GM12878 (cell line): ENCODE results near the gene EYA4. TPM values are rescaled to one million over a fixed set of nuclear protein-coding genes. Genes with fewer than 3 reads are reported as not detected.

Source experiments
- ATAC-seq: fragments of 200-7000 bp; cut with Tn5 transposase; 3 replicates; pipeline ENCODE4 v1.9.1; 2020; ENCODE audit warnings: mild to moderate bottlenecking, moderate library complexity
- BruUV-seq: library from RNA; stranded (reverse); fragments of 400-500 nt; replicated peaks from 2 replicates; lab custom pipeline; 2021; lab: Mats Ljungman, UMichigan
- CTCF ChIA-PET: fragments of 300-600 bp; sonication (Branson Sonifier 250); formaldehyde crosslinking; extraction: SDS; loops from one replicate; lab custom pipeline; 2021; ENCODE audit warnings: inconsistent platforms; lab: Yijun Ruan, JAX
- POLR2A ChIA-PET: fragments of 350-600 bp; formaldehyde crosslinking; extraction: SDS; loops from one replicate; lab custom pipeline; 2021; ENCODE audit warnings: inconsistent platforms; lab: Charles Lee
- RAD21 ChIA-PET: fragments of 300-600 bp; sonication (Branson Sonifier 250); formaldehyde crosslinking; loops from one replicate; lab custom pipeline; 2023; ENCODE audit warnings: antibody characterized with exemption; ENCODE audit not compliant: unreplicated experiment; lab: Charles Lee
- SMC1A ChIA-PET: fragments of 300-600 bp; sonication (Branson Sonifier 250); formaldehyde crosslinking; loops from one replicate; lab custom pipeline; 2023; ENCODE audit not compliant: unreplicated experiment, uncharacterized antibody; lab: Charles Lee
- DNase-seq: peaks from one replicate; pipeline ENCODE4 v3.0.0-alpha.2; 2011; ENCODE audit warnings: low read depth, low spot score
- FAIRE-seq: peaks from 3 replicates; lab custom pipeline; 2011; peaks lifted over from hg19 to GRCh38; lab: Jason Lieb, UNC
- H2AFZ ChIP-seq: 2 replicates; pipeline ENCODE4 v1.6.0; 2011; ENCODE audit warnings: low read depth, low read length, control low read depth; ENCODE audit not compliant: control insufficient read depth
- H3K27ac ChIP-seq: 2 replicates; pipeline ENCODE4 v1.5.1; 2011; ENCODE audit warnings: control low read depth; ENCODE audit not compliant: control insufficient read depth, insufficient read depth
- H3K27me3 ChIP-seq, 2 experiments: replicated peaks in 1 of 2; 2 replicates each; pipeline versions ENCODE4 v1.6.0 to v1.6.1; 2011; ENCODE audit warnings: low read length in 1 of 2; ENCODE audit not compliant: control insufficient read depth in 2 of 2, insufficient read depth in 2 of 2
- H3K36me3 ChIP-seq, 2 experiments: 2 replicates each; pipeline ENCODE4 v1.5.1; 2011; ENCODE audit warnings: low read length in 1 of 2; ENCODE audit not compliant: control insufficient read depth in 2 of 2, insufficient read depth in 2 of 2
- H3K4me1 ChIP-seq: 2 replicates; pipeline ENCODE4 v1.6.1; 2011; ENCODE audit warnings: mild to moderate bottlenecking, low read length, moderate library complexity, mixed read lengths; ENCODE audit not compliant: control insufficient read depth, insufficient read depth
- H3K4me2 ChIP-seq: 2 replicates; pipeline ENCODE4 v1.6.0; 2011; ENCODE audit warnings: control low read depth; ENCODE audit not compliant: control insufficient read depth, insufficient read depth
- H3K4me3 ChIP-seq: fragments of 200-600 bp; sonication (generic); 2 replicates; pipeline ENCODE4 v1.5.1; 2016
- H3K79me2 ChIP-seq: 2 replicates; pipeline ENCODE4 v1.6.0; 2011; ENCODE audit warnings: low read length; ENCODE audit not compliant: control insufficient read depth, insufficient read depth
- H3K9ac ChIP-seq: 2 replicates; pipeline ENCODE4 v1.8.0; 2011; ENCODE audit warnings: low read length, control low read depth, mixed read lengths; ENCODE audit not compliant: control insufficient read depth, insufficient read depth
- H3K9me3 ChIP-seq: replicated peaks from 3 replicates; pipeline ENCODE4 v1.5.1; 2011; ENCODE audit warnings: mild to moderate bottlenecking, low read length; ENCODE audit not compliant: control insufficient read depth, insufficient read depth
- H4K20me1 ChIP-seq: 2 replicates; pipeline ENCODE4 v1.6.0; 2011; ENCODE audit not compliant: control insufficient read depth, insufficient read depth
- IRF4 ChIP-seq: IDR thresholded peaks from 2 replicates; pipeline ENCODE4 v1.6.1; 2011; ENCODE audit warnings: low read depth, low read length
- JUNB ChIP-seq: IDR thresholded peaks from 2 replicates; pipeline ENCODE4 v1.6.1; 2016; ENCODE audit warnings: antibody characterized with exemption, mild to moderate bottlenecking
- POU2F2 ChIP-seq: IDR thresholded peaks from 3 replicates; pipeline ENCODE4 v1.6.1; 2011; ENCODE audit warnings: low read depth, mild to moderate bottlenecking, low read length, borderline replicate concordance
- SIX5 ChIP-seq: IDR thresholded peaks from 2 replicates; pipeline ENCODE4 v1.6.1; 2011; ENCODE audit warnings: mild to moderate bottlenecking, low read depth, low read length, moderate library complexity; ENCODE audit not compliant: severe bottlenecking
- TARDBP ChIP-seq: IDR thresholded peaks from 2 replicates; pipeline ENCODE4 v1.6.1; 2016; ENCODE audit warnings: borderline replicate concordance
- YBX1 ChIP-seq: fragments of 450-650 bp; IDR thresholded peaks from 2 replicates; pipeline ENCODE4 v1.6.1; 2016; ENCODE audit warnings: antibody characterized with exemption
- WGBS: methylation state at CpG from one replicate; pipeline ENCODE4 v1.1.6; 2016; ENCODE audit warnings: low lambda C conversion rate; ENCODE audit not compliant: insufficient replicate concordance, insufficient coverage; ENCODE audit errors: missing lambda C conversion rate; 5-methylcytosine and 5-hydroxymethylcytosine counted together
- in situ Hi-C: fragments of 300-500 bp; cut with MboI; formaldehyde crosslinking; loops from 9 replicates; pipeline ENCODE4 v1.14.3; 2018; ENCODE audit warnings: mixed read lengths
- intact Hi-C: fragments of 100-400 bp; cut with micrococcal nuclease; formaldehyde crosslinking; loops from one replicate; pipeline ENCODE4 v1.14.2; 2022; ENCODE audit not compliant: unreplicated experiment
- polyA plus RNA-seq, 11 experiments: library from polyadenylated mRNA; depleted of rRNA in 4 of 11; unstranded in 6 of 11; stranded (reverse) in 5 of 11; fragments of >200 nt; fragmentation: Nextera tagmentation in 4 of 11; fragmentation: Illumina TruSeq in 1 of 11; extraction: Ambion mirVana in 4 of 11; extraction: Trizol in 1 of 11; gene quantifications; 1 replicate in 1 of 11; 2 replicates in 10 of 11; pipeline versions ENCODE4 v1.2.1 to v1.2.3, GENCODE V29; 2011 to 2016; ENCODE audit warnings: inconsistent platforms in 2 of 11, missing spikeins in 2 of 11, low read depth in 1 of 11
- total RNA-seq, 4 experiments: library from RNA; depleted of rRNA in 3 of 4; stranded (reverse); fragments of >200 nt in 3 of 4; fragmentation: Illumina TruSeq in 1 of 4; extraction: Trizol in 1 of 4; gene quantifications; 2 replicates each; pipeline versions ENCODE4 v1.2.1 to v1.2.3, GENCODE V29; 2013 to 2021

Gene EYA4
- total and polyA plus RNA-seq, 10 of the 15 experiments (the other 5 are each of a cell fraction or from before 2014, with no cell fraction given), result 0.02 TPM; not detected in 9

GRCh38 chr6:133245422-133245903 is 4.3 kb downstream of the EYA4 start (continued):
- TF ChIP-seq POU2F2 (no peak), SIX5 (no peak), YBX1 (no peak), JUNB (no peak)

GRCh38 chr6:133247581-133247980 is 6.4 kb downstream of the EYA4 start:
- SMC1A ChIA-PET, result no interaction called here
- Histone ChIP-seq H3K27ac (no peak overlapping the region), H2AFZ (no peak overlapping the region), H4K20me1 (no peaks in the 10 kb centered on the region), H3K4me1 (no peaks in the 10 kb centered on the region), H3K4me2 (no peak overlapping the region), H3K4me3 (no peak overlapping the region), H3K36me3 (no peaks in the 10 kb centered on the region), H3K9me3 (no peaks in the 10 kb centered on the region), H3K9ac (no peak overlapping the region), H3K79me2 (no peaks in the 10 kb centered on the region), H3K27me3 (peaks cover under 1 to 4% of the 10 kb centered on the region in 2 experiments; a peak in 3 of 4 replicates)
- TF ChIP-seq IRF4 (no peak), TARDBP (no peak)
- WGBS, result 9% methylated on average over 5 of the region's 5 CpGs
- DNase-seq (no peak), FAIRE-seq (no peak), ATAC-seq (no peak)
- RAD21 ChIA-PET, result no interaction called here
- POLR2A ChIA-PET, result no interaction called here
- CTCF ChIA-PET, result no interaction called here
- BruUV-seq, result no TSS peak
- intact Hi-C loops (no loop called here), in situ Hi-C loops (no loop called here)
